ENCODE data around the gene MAPT. TPM values are rescaled to one million over a fixed set of nuclear protein-coding genes. Genes with fewer than 3 reads are reported as not detected.

Gene MAPT
- total and polyA plus RNA-seq, 7 experiments from 2014 or later: 0.12 to 1.3 (median 0.80) TPM

- Mint-ChIP-seq H3K4me1 (no peaks in the 10 kb centered on the region), H3K27me3 (peaks cover 0 to 11% (median 5%) of the 10 kb centered on the region in 5 donors), H3K4me3 (no peak overlapping the region), H3K36me3 (peaks cover 0 to 9% (median 0%) of the 10 kb centered on the region in 5 donors), H3K27ac (no peak overlapping the region), H3K9me3 (peaks cover 0 to 10% (median 2%) of the 10 kb centered on the region in 11 donors)
- no peak overlapping the region for H3K4me3 ChIP-seq (ENCODE audit: low read length)
- POLR2A ChIA-PET: no interaction called here
- DNase-seq (no peak), ATAC-seq (no peak)
- intact Hi-C loops (cut with micrococcal nuclease): no loop called here
- H3K4me1 ChIP-seq (ENCODE audit: control insufficient read depth in 2 of 2, insufficient read depth in 2 of 2, low read length in 2 of 2): no peaks in the 10 kb centered on the region
- H3K27ac ChIP-seq (ENCODE audit: low read depth, low read length): no peak overlapping the region
- CTCF ChIA-PET: no interaction called here
- H3K9me3 ChIP-seq (ENCODE audit: control insufficient read depth in 2 of 3, low read length in 3 of 3): no peaks in the 10 kb centered on the region
- no peaks in the 10 kb centered on the region for H3K27me3 ChIP-seq (ENCODE audit: control insufficient read depth in 2 of 2, insufficient read depth in 2 of 2, low read length in 2 of 2)
- H3K36me3 ChIP-seq (ENCODE audit: control insufficient read depth in 2 of 3, insufficient read depth in 3 of 3, low read length in 3 of 3): no peaks in the 10 kb centered on the region
Measured at GRCh38 chr17:45973099-45973780, 78.9 kb downstream of the MAPT start.

- Histone ChIP-seq H3K36me3 (ENCODE audit: control insufficient read depth in 2 of 3, insufficient read depth in 3 of 3, low read length in 3 of 3) (no peaks in the 10 kb centered on the region), H3K4me3 (ENCODE audit: low read length) (no peak overlapping the region), H3K4me1 (ENCODE audit: control insufficient read depth in 2 of 2, insufficient read depth in 2 of 2, low read length in 2 of 2) (no peaks in the 10 kb centered on the region), H3K27me3 (ENCODE audit: control insufficient read depth in 2 of 2, insufficient read depth in 2 of 2, low read length in 2 of 2) (no peaks in the 10 kb centered on the region), H3K9me3 (ENCODE audit: control insufficient read depth in 2 of 3, low read length in 3 of 3) (no peaks in the 10 kb centered on the region), H3K27ac (ENCODE audit: low read depth, low read length) (no peak overlapping the region)
- Mint-ChIP-seq H3K27me3 (peaks cover 0 to 11% (median 2%) of the 10 kb centered on the region in 5 donors), H3K9me3 (peaks cover 0 to 10% (median 2%) of the 10 kb centered on the region in 11 donors), H3K4me1 (no peaks in the 10 kb centered on the region), H3K36me3 (peaks cover 0 to 9% (median 0%) of the 10 kb centered on the region in 5 donors), H3K27ac (no peak overlapping the region), H3K4me3 (no peak overlapping the region)
- DNase-seq: no peak
- intact Hi-C loops (cut with micrococcal nuclease): no loop called here
- POLR2A ChIA-PET: no interaction called here
- no peak for ATAC-seq
- CTCF ChIA-PET: no interaction called here
Measured at GRCh38 chr17:45973946-45974859, 79.8 kb downstream of the MAPT start.

DNA sequence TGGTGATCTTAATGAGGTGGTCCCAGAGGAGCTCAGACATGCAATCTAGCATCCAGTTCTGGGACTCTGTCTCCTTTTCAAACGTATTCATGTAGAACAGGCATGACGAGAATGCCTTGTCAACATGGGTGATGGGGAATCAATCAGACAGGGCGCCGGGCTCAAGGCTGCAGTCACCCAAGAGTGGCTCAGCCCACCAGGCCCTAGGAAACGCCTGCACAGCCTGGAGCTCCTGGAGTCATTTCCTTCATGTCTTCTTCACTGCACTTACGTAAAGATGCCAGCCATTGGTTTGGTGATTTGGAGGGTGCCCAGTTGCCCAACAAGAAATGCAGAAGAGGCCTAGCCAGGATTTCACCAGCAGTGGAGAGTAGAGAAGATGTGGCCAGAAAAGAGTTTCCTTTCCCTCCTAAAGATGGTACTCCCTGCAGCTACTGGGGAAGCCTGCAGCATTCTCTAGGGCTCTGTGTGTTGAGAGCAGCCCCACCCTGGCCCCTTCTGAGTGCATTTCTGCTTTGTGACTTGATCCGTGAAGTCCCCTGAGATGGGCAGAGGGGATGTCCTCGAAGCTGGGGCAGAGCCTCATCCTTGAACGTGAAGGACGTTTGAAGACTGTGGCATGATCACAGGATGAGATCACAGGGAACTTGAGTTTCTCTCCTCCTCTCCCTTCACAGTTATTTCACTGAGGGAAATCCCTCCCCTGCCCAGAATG lies 80.7 kb downstream of the MAPT start:
- Mint-ChIP-seq H3K36me3 (peaks cover 0 to 3% (median 0%) of the 10 kb centered on the region in 5 donors), H3K4me3 (no peak overlapping the region), H3K27ac (no peak overlapping the region), H3K4me1 (no peaks in the 10 kb centered on the region), H3K9me3 (peaks cover 0 to 10% (median 2%) of the 10 kb centered on the region in 11 donors), H3K27me3 (peaks cover 0 to 5% (median 0%) of the 10 kb centered on the region in 5 donors)
- H3K27me3 ChIP-seq (ENCODE audit: control insufficient read depth in 2 of 2, insufficient read depth in 2 of 2, low read length in 2 of 2): no peaks in the 10 kb centered on the region
- CTCF ChIA-PET: interaction anchor here (0.7 kb wide), 1 partner anchor 227 kb away, joined by 3 read pairs; no protein-coding TSS in a partner anchor
- POLR2A ChIA-PET: no interaction called here
- ATAC-seq (peak; percentile 27), DNase-seq (no peak)
- H3K4me3 ChIP-seq (ENCODE audit: low read length): no peak overlapping the region
- intact Hi-C loops (cut with micrococcal nuclease): no loop called here
- no peaks in the 10 kb centered on the region for H3K4me1 ChIP-seq (ENCODE audit: control insufficient read depth in 2 of 2, insufficient read depth in 2 of 2, low read length in 2 of 2)
- no peak overlapping the region for H3K27ac ChIP-seq (ENCODE audit: low read depth, low read length)
- H3K36me3 ChIP-seq (ENCODE audit: control insufficient read depth in 2 of 3, insufficient read depth in 3 of 3, low read length in 3 of 3): no peaks in the 10 kb centered on the region
- no peaks in the 10 kb centered on the region for H3K9me3 ChIP-seq (ENCODE audit: control insufficient read depth in 2 of 3, low read length in 3 of 3)

DNA sequence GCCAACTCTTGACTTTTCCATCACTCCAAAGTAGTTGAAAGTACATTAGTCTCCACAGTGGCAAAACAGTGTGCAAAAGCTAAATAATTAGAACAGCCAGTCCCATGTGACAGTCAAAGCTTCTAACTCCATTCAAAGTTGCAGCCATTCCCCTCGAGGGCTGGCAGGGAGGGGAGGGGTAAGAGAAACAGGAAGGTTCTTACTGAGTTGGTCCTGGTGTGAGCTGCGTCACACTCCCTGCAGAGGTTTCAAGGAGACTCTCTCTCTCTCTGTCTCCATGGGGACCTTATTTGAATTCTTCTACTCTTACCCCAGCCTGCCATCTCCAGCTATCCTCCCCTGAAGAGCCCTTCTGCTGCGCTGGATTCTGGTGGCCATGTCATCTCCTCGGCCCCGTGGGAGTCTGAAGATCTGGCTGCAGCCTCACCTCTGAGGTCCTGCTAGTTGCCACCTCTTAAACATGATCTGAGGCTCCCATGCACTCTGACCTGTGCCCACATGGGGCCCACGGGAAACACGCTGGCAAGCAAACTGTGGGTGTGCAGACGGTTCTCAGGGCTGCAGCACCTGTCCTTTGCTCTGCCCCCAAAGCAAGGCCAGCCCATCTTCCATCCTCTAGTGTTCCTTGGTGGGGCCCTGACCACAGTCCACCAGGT lies 81.4 kb downstream of the MAPT start:
- ChIA-PET CTCF (interaction anchor here (0.7 kb wide), 1 partner anchor 226 kb away, joined by 3 read pairs; no protein-coding TSS in a partner anchor), POLR2A (no interaction called here)
- Histone ChIP-seq H3K36me3 (ENCODE audit: control insufficient read depth in 2 of 3, insufficient read depth in 3 of 3, low read length in 3 of 3) (no peaks in the 10 kb centered on the region), H3K27me3 (ENCODE audit: control insufficient read depth in 2 of 2, insufficient read depth in 2 of 2, low read length in 2 of 2) (no peaks in the 10 kb centered on the region), H3K4me3 (ENCODE audit: low read length) (no peak overlapping the region), H3K4me1 (ENCODE audit: control insufficient read depth in 2 of 2, insufficient read depth in 2 of 2, low read length in 2 of 2) (no peaks in the 10 kb centered on the region), H3K9me3 (ENCODE audit: control insufficient read depth in 2 of 3, low read length in 3 of 3) (no peaks in the 10 kb centered on the region), H3K27ac (ENCODE audit: low read depth, low read length) (no peak overlapping the region)
- H3K4me3 Mint-ChIP-seq: no peak overlapping the region
- H3K9me3 Mint-ChIP-seq: peaks cover 0 to 10% (median 2%) of the 10 kb centered on the region in 11 donors
- peaks cover 0 to 4% (median 0%) of the 10 kb centered on the region in 5 donors for H3K27me3 Mint-ChIP-seq
- ATAC-seq (no peak), DNase-seq (no peak)
- no peaks in the 10 kb centered on the region for H3K4me1 Mint-ChIP-seq
- intact Hi-C loops (cut with micrococcal nuclease): no loop called here
- peaks cover 0 to 3% (median 0%) of the 10 kb centered on the region in 5 donors for H3K36me3 Mint-ChIP-seq
- no peak overlapping the region for H3K27ac Mint-ChIP-seq

DNA sequence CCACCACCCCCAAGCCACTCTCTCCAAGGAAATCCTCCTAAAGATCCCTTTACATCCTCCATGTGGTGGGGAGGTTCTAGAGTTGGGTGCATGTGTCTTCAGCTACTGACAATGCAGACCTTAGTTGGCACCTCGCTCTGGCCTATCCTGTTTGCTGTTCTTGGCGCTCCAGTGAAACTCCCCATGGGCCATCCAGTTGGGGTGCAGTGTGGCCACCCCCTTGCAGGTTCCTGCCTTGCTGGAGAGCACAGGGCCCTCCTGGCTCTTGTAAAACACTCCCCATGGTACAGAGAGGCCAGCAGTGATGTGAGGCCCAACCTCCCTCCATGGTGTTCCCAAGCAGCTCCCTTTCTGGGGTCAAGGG lies 82.0 kb downstream of the MAPT start:
- H3K27me3 ChIP-seq (ENCODE audit: control insufficient read depth in 2 of 2, insufficient read depth in 2 of 2, low read length in 2 of 2): no peaks in the 10 kb centered on the region
- ChIA-PET CTCF (no interaction called here), POLR2A (no interaction called here)
- no peak overlapping the region for H3K4me3 Mint-ChIP-seq
- DNase-seq: no peak
- H3K4me3 ChIP-seq (ENCODE audit: low read length): no peak overlapping the region
- no peaks in the 10 kb centered on the region for H3K4me1 Mint-ChIP-seq
- H3K27ac ChIP-seq (ENCODE audit: low read depth, low read length): no peak overlapping the region
- H3K9me3 Mint-ChIP-seq: peaks cover 0 to 10% (median 2%) of the 10 kb centered on the region in 11 donors
- H3K27ac Mint-ChIP-seq: no peak overlapping the region
- H3K36me3 Mint-ChIP-seq: peaks cover 0 to 3% (median 0%) of the 10 kb centered on the region in 5 donors
- H3K4me1 ChIP-seq (ENCODE audit: control insufficient read depth in 2 of 2, insufficient read depth in 2 of 2, low read length in 2 of 2): no peaks in the 10 kb centered on the region
- peaks cover 0 to 4% (median 0%) of the 10 kb centered on the region in 5 donors for H3K27me3 Mint-ChIP-seq
- no peak for ATAC-seq
- H3K9me3 ChIP-seq (ENCODE audit: control insufficient read depth in 2 of 3, low read length in 3 of 3): no peaks in the 10 kb centered on the region
- intact Hi-C loops (cut with micrococcal nuclease): no loop called here
- H3K36me3 ChIP-seq (ENCODE audit: control insufficient read depth in 2 of 3, insufficient read depth in 3 of 3, low read length in 3 of 3): no peaks in the 10 kb centered on the region

DNA sequence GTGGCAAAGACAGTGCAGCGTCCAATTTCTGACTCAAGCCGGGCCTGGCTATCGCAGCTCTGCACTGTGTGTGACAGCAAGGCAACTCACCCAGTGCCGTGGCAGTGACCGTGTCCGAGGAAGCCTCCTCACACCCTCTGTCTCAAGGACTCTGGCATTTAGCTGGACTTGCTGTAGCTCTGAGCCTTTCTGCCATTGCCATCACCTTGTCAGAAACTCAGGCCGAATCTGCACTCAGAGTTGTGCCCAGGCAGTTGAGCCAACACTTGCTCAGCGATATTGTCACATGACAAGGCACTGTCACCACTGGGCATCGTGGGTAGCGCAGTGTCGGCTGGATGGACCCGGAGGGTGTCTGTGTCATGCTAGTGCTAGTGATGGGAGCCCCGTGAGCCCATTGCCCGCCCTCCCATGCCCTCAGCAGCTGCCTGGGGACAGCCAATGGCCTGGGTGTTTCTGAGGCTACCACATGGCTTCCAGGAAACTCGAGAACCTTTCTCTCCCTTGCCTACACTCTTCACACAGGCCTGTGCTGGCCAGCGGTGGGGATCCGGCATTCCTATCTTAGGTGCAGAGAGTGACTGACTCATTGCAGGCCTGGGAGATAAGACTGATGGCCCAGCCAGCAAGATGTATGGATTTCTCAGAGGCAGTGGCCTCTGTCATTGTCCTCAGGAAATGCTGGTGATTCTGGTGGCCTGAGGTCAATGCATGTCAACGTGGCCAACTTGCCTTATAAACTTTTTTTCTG lies 82.6 kb downstream of the MAPT start:
- ATAC-seq: no peak
- ChIA-PET CTCF (no interaction called here), POLR2A (no interaction called here)
- Histone ChIP-seq H3K27me3 (ENCODE audit: control insufficient read depth in 2 of 2, insufficient read depth in 2 of 2, low read length in 2 of 2) (no peaks in the 10 kb centered on the region), H3K27ac (ENCODE audit: low read depth, low read length) (no peak overlapping the region), H3K4me1 (ENCODE audit: control insufficient read depth in 2 of 2, insufficient read depth in 2 of 2, low read length in 2 of 2) (no peaks in the 10 kb centered on the region), H3K4me3 (ENCODE audit: low read length) (no peak overlapping the region), H3K9me3 (ENCODE audit: control insufficient read depth in 2 of 3, low read length in 3 of 3) (no peaks in the 10 kb centered on the region), H3K36me3 (ENCODE audit: control insufficient read depth in 2 of 3, insufficient read depth in 3 of 3, low read length in 3 of 3) (no peaks in the 10 kb centered on the region)
- Mint-ChIP-seq H3K36me3 (peaks cover 0 to 3% (median 0%) of the 10 kb centered on the region in 5 donors), H3K9me3 (peaks cover 0 to 10% (median 2%) of the 10 kb centered on the region in 11 donors), H3K27me3 (peaks cover 0 to 4% (median 0%) of the 10 kb centered on the region in 5 donors), H3K4me3 (no peak overlapping the region), H3K27ac (no peak overlapping the region), H3K4me1 (no peaks in the 10 kb centered on the region)
- no peak for DNase-seq
- intact Hi-C loops (cut with micrococcal nuclease): no loop called here

All from naive thymus-derived CD4-positive, alpha-beta T cell (primary cell).